Psoas muscle (tissue), 8 donors: ENCODE results near the gene PARP1. TPM values are rescaled to one million over a fixed set of nuclear protein-coding genes. Genes with fewer than 3 reads are reported as not detected.
"Not testable (repeated sequence)": the region's sequence is repeated elsewhere in the genome, so short reads cannot be mapped to it uniquely, and the experiment has no call there.

Source experiments
- ATAC-seq, 4 donors: fragments of 200-7000 bp; cut with Tn5 transposase; one replicate each; pipeline ENCODE4 v1.9.1; 2020; ENCODE audit warnings: moderate library complexity in 3 of 4, mild to moderate bottlenecking in 2 of 4
- DNase-seq, 2 donors: peaks; one replicate each; pipeline ENCODE4 v3.0.0-alpha.2; 2020
- H3K27ac ChIP-seq: fragments of 200-600 bp; one replicate; pipeline ENCODE4 v1.8.0; 2022
- H3K27me3 ChIP-seq, 3 donors: fragments of 200-600 bp in 1 of 3; one replicate each; pipeline versions ENCODE4 v1.6.1 to v1.8.0; 2013 to 2022; ENCODE audit warnings: low read length in 2 of 3, mild to moderate bottlenecking in 2 of 3, moderate library complexity in 1 of 3; ENCODE audit not compliant: insufficient read depth in 3 of 3
- H3K36me3 ChIP-seq, 2 donors: fragments of 200-600 bp in 1 of 2; one replicate each; pipeline versions ENCODE4 v1.6.1 to v1.8.0; 2013 to 2022; ENCODE audit warnings: low read depth in 1 of 2, mild to moderate bottlenecking in 1 of 2, moderate library complexity in 1 of 2; ENCODE audit not compliant: insufficient read depth in 1 of 2
- H3K4me1 ChIP-seq: fragments of 200-600 bp; one replicate; pipeline ENCODE4 v1.8.0; 2022
- H3K4me3 ChIP-seq: fragments of 200-600 bp; one replicate; pipeline ENCODE4 v1.8.0; 2022; ENCODE audit warnings: mild to moderate bottlenecking
- H3K9me3 ChIP-seq: fragments of 200-600 bp; one replicate; pipeline ENCODE4 v1.8.0; 2022
- CTCF ChIP-seq: fragments of 200-600 bp; IDR thresholded peaks from one replicate; pipeline ENCODE4 v1.8.0; 2022; ENCODE audit warnings: antibody characterized with exemption
- WGBS, 3 donors: extraction: QIAGEN DNeasy Blood & Tissue Kit; methylation state at CpG; one replicate each; pipeline versions ENCODE4 v1.1.6 to v1.1.7; 2013; 5-methylcytosine and 5-hydroxymethylcytosine counted together
- intact Hi-C, 2 donors: fragments of 100-400 bp; cut with DNase I; formaldehyde crosslinking; loops; one replicate each; pipeline versions ENCODE4 v1.11.0 to v1.14.2; 2022
- polyA plus RNA-seq, 3 donors: library from polyadenylated mRNA; stranded (reverse); fragments of 200-250 nt; gene quantifications; one replicate each; pipeline ENCODE4 v1.2.3, GENCODE V29; 2013
- total RNA-seq, 4 donors: library from RNA; stranded (reverse); fragmentation: NEBNext Ultra II Directional in 2 of 4; extraction: Animal tissue kit (Norgen Biotek cat#: 25700) in 2 of 4; gene quantifications; one replicate each; pipeline versions ENCODE4 v1.2.1 to v1.2.4, GENCODE V29; 2021 to 2023
- donor health status: healthy with polysubstance abuse.
- donor health status: DM: no; HTN: no; CAD: no; lungs with moderate emphysema.
- donor health status: Bipolar disorder and iron deficiency.
- donor health status: healthy.
- donor health status: DM: yes; HTN: yes; CAD: no.
- donor health status: DM: no; HTN: no; CAD: no.
- donor health status: DM: no; HTN: no; CAD: no.
- donor health status: DM: yes; HTN: yes; CAD: no.

The PARP1 gene
- total and polyA plus RNA-seq, 7 donors = 23.8 to 85.8 (median 54.7) TPM

GRCh38 chr1:226428348-226428747, 20.5 kb upstream of the PARP1 start:
- H3K9me3 ChIP-seq = no peaks in the 10 kb centered on the region
- WGBS, 3 donors = 65 to 70% (median 69%) methylated on average over 5 of the region's 5 CpGs
- H3K27ac ChIP-seq = no peak overlapping the region
- TF ChIP-seq CTCF = no peak
- H3K27me3 ChIP-seq = peaks cover 0 to 14% (median 2%) of the 10 kb centered on the region in 3 donors
- ATAC-seq (no peak), DNase-seq (no peak)
- peaks cover 3% of the 10 kb centered on the region for H3K4me1 ChIP-seq
- intact Hi-C loops = loop anchor here in 1 of 2 donors (10.0 kb wide), 1 partner anchor 176 kb away; no protein-coding TSS in a partner anchor
- no peak overlapping the region for H3K4me3 ChIP-seq
- no peaks in the 10 kb centered on the region for H3K36me3 ChIP-seq

GRCh38 chr1:226427131-226427530, 19.2 kb upstream of the PARP1 start:
- Histone ChIP-seq H3K27ac (no peak overlapping the region), H3K27me3 (peaks cover 0 to 14% (median 2%) of the 10 kb centered on the region in 3 donors), H3K36me3 (no peaks in the 10 kb centered on the region), H3K9me3 (no peaks in the 10 kb centered on the region), H3K4me1 (peaks cover 3% of the 10 kb centered on the region), H3K4me3 (no peak overlapping the region)
- WGBS, 3 donors = 97 to 98% (median 97%) methylated on average over 3 of the region's 3 CpGs
- ATAC-seq = no peak
- no peak for DNase-seq
- no peak for TF ChIP-seq CTCF
- intact Hi-C loops = loop anchor here in 1 of 2 donors (10.0 kb wide), 1 partner anchor 178 kb away; no protein-coding TSS in a partner anchor

GRCh38 chr1:226426395-226426794, 18.5 kb upstream of the PARP1 start:
- not testable (repeated sequence) for DNase-seq, H3K4me1 ChIP-seq, ATAC-seq, H3K27ac ChIP-seq, H3K9me3 ChIP-seq, H3K36me3 ChIP-seq, H3K4me3 ChIP-seq
- intact Hi-C loops = loop anchor here in 1 of 2 donors (10.0 kb wide), 1 partner anchor 178 kb away; no protein-coding TSS in a partner anchor
- H3K27me3 ChIP-seq = peaks cover 0 to 14% (median 2%) of the 10 kb centered on the region in 3 donors
- WGBS, 3 donors = 90 to 97% (median 93%) methylated on average over 13 to 22 of the region's 23 CpGs

GRCh38 chr1:226425431-226426031, 17.6 kb upstream of the PARP1 start:
- ATAC-seq = no peak
- 49 to 67% (median 62%) methylated on average over 24 of the region's 24 CpGs for WGBS, 3 donors
- Histone ChIP-seq H3K27ac (no peak overlapping the region), H3K4me1 (peaks cover 3% of the 10 kb centered on the region), H3K4me3 (no peak overlapping the region), H3K9me3 (no peaks in the 10 kb centered on the region), H3K36me3 (no peaks in the 10 kb centered on the region), H3K27me3 (peaks cover 0 to 14% (median 2%) of the 10 kb centered on the region in 3 donors)
- no peak for TF ChIP-seq CTCF
- no peak for DNase-seq
- intact Hi-C loops = loop anchor here (2.0 to 10.0 kb wide), 2 partner anchors 179 to 183 kb away; no protein-coding TSS in a partner anchor

- H3K27ac ChIP-seq = no peak overlapping the region
- WGBS, 3 donors = 31 to 54% (median 38%) methylated on average over 2 of the region's 2 CpGs
- DNase-seq (no peak), ATAC-seq (no peak)
- no peaks in the 10 kb centered on the region for H3K36me3 ChIP-seq
- H3K4me1 ChIP-seq = peaks cover 3% of the 10 kb centered on the region
- no peak for TF ChIP-seq CTCF
- intact Hi-C loops = loop anchor here (2.0 to 10.0 kb wide), 2 partner anchors 180 to 184 kb away; no protein-coding TSS in a partner anchor
- H3K4me3 ChIP-seq = no peak overlapping the region
- H3K9me3 ChIP-seq = no peaks in the 10 kb centered on the region
- H3K27me3 ChIP-seq = peaks cover 0 to 14% (median 3%) of the 10 kb centered on the region in 3 donors
Measured at GRCh38 chr1:226425004-226425378, 17.1 kb upstream of the PARP1 start.
